Measurements from ENCODE around the gene LPP. TPM values are rescaled to one million over a fixed set of nuclear protein-coding genes. Genes with fewer than 3 reads are reported as not detected.

Gene LPP
- total RNA-seq, 1 donor from 2014 or later: 96.7 TPM

DNA sequence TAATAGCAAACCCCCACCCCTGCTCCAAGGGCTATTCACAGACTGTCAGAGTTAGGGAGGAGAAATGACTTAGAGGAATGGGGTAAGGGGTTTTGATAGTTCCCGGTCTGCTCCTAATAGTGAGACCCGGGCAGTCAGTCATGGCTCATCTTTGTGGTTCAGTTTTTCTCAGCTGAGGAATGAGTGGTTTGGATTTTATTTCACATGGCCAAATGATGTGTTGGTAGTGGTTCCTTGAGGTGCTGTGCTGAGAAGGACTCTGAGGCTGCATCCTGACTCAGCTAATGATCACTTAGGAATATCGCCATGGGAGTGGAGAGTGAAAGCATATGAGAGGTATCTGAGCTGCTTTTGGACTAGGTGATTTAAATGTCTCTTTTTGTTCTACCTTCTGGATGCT, 80.2 kb downstream of the LPP start:
- Mint-ChIP-seq H3K4me3 (no peak overlapping the region), H3K27ac (no peak overlapping the region), H3K27me3 (no peaks in the 10 kb centered on the region), H3K36me3 (peaks cover 31% of the 10 kb centered on the region), H3K4me1 (ENCODE audit: unreplicated experiment) (peaks cover 27% of the 10 kb centered on the region), H3K9me3 (no peaks in the 10 kb centered on the region)
- no peak for DNase-seq (ENCODE audit: extremely low spot score, unreplicated experiment)
- TF ChIP-seq CTCF (conservative IDR thresholded peaks at IDR 0.05): no peak

- no peak for DNase-seq (ENCODE audit: extremely low spot score, unreplicated experiment)
- Mint-ChIP-seq H3K9me3 (no peaks in the 10 kb centered on the region), H3K36me3 (peaks cover 23% of the 10 kb centered on the region), H3K4me3 (no peak overlapping the region), H3K27me3 (no peaks in the 10 kb centered on the region), H3K27ac (no peak overlapping the region), H3K4me1 (ENCODE audit: unreplicated experiment) (peaks cover 35% of the 10 kb centered on the region)
- no peak for TF ChIP-seq CTCF (conservative IDR thresholded peaks at IDR 0.05)
These were observed 82.3 kb downstream of the LPP start for GRCh38 chr3:188236271-188236670.

DNA sequence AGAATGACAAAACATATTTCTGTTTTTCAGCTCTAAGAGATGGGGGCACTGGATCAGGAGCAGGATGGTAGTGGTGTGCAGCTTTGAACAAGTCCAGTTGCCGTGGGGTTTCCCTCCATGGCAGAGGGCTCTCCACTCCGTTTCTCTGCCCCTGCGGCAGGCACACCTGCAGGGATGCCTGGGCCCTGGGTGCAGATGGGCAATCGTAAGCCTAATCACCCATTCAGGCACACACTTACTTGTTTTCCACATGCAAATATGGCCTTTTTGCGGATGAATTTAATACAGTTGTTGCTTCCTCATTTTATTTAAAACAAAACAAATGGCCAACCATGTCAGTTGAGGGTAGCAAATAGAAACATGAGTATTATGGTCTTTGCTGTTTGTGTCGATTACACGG, 85.1 kb downstream of the LPP start:
- Mint-ChIP-seq H3K27me3 (no peaks in the 10 kb centered on the region), H3K27ac (no peak overlapping the region), H3K4me3 (no peak overlapping the region), H3K36me3 (peaks cover 16% of the 10 kb centered on the region), H3K4me1 (ENCODE audit: unreplicated experiment) (peaks cover 47% of the 10 kb centered on the region), H3K9me3 (no peaks in the 10 kb centered on the region)
- no peak for TF ChIP-seq CTCF (conservative IDR thresholded peaks at IDR 0.05)
- DNase-seq (ENCODE audit: extremely low spot score, unreplicated experiment): no peak

DNA sequence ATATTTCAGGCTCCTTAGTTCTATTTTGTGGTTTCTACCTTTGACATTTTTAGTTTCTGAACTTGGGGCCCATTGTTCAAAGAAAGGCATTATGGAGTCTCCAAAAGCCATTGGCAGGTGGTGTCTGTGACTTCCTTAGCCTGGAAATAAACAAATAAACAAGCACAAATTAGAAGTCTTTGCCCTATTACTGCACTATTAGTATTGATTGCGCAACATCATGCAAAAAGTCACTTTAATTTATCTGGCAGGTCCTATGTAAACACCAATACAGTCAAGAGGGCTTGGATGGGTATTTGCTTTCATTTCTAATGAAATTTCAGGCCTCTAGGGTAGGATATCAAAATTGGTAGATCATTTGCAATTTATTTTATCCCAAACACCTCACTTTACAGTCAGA, 85.6 kb downstream of the LPP start:
- H3K4me3 Mint-ChIP-seq: no peak overlapping the region
- no peak for TF ChIP-seq CTCF (conservative IDR thresholded peaks at IDR 0.05)
- peaks cover 44% of the 10 kb centered on the region for H3K4me1 Mint-ChIP-seq (ENCODE audit: unreplicated experiment)
- no peaks in the 10 kb centered on the region for H3K27me3 Mint-ChIP-seq
- no peaks in the 10 kb centered on the region for H3K9me3 Mint-ChIP-seq
- peaks cover 15% of the 10 kb centered on the region for H3K36me3 Mint-ChIP-seq
- no peak overlapping the region for H3K27ac Mint-ChIP-seq
- no peak for DNase-seq (ENCODE audit: extremely low spot score, unreplicated experiment)

DNA sequence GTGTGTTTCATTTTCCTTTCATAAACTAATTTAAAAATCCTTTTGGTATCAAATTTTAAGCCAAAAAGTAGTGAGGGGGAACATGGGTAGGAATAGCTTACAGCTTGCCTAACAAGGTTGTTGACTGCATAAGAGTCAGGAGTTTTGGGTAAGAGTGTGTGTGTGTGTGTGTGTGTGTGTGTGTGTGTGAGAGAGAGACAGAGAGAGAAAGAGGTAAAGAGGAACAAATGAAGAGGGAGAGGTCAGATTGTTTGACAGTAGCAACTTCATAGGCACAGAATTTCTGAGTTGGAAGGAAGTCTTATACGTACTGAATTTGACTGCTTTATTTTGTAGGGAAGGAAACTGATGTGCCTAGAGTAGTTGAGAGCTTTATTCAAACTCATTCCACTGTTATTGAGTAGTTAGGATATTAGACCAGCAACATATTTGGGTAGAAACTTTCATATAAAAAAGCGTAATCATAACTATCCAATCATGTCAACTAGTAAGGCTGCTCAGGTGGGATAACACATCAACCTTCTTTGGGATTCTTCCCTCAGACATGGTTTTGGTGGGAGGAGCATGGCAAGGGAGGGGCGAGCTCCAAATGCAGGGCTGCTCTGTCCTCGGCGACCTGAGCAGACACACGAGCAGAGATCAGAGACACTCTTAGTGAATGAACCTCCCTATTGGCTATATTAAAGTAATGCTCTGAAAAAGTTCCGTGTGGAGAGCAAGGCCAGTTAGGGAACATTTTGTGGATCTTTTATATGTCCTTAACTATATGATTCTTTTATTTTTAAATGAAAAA, 86.4 kb downstream of the LPP start:
- H3K4me3 Mint-ChIP-seq: no peak overlapping the region
- peaks cover 45% of the 10 kb centered on the region for H3K4me1 Mint-ChIP-seq (ENCODE audit: unreplicated experiment)
- H3K27me3 Mint-ChIP-seq: no peaks in the 10 kb centered on the region
- H3K36me3 Mint-ChIP-seq: peaks cover 9% of the 10 kb centered on the region
- TF ChIP-seq CTCF (conservative IDR thresholded peaks at IDR 0.05): no peak
- no peak overlapping the region for H3K27ac Mint-ChIP-seq
- DNase-seq (ENCODE audit: extremely low spot score, unreplicated experiment): no peak
- no peaks in the 10 kb centered on the region for H3K9me3 Mint-ChIP-seq

All from type B pancreatic cell (in vitro differentiated cells).